ENCODE measurements around the gene MSH6. TPM values are rescaled to one million over a fixed set of nuclear protein-coding genes. Genes with fewer than 3 reads are reported as not detected.

MSH6 gene
- polyA plus RNA-seq (12.6 to 35.4 TPM (median 22.0 TPM) in 3 replicates), polyA minus RNA-seq (7.3 to 33.4 TPM (median 12.2 TPM) in 3 replicates)
- polyA plus RNA-seq (2011; ENCODE audit: low read depth), result 21.0 TPM
- polyA plus RNA-seq (2011; cell fraction: cytosol; rRNA removed), result 9.4 and 17.9 TPM in 2 replicates
- polyA plus RNA-seq (2011; cell fraction: nucleus; rRNA removed), result 22.6 and 26.7 TPM in 2 replicates
- polyA plus RNA-seq (2012; ENCODE audit: low replicate concordance), result 11.0 and 35.4 TPM in 2 replicates
- polyA minus RNA-seq (2011; cell fraction: cytosol; rRNA and poly(A)+ RNA removed), result 9.6 TPM
- 12.5 and 26.1 TPM in 2 replicates for polyA minus RNA-seq (2011; cell fraction: nucleus; rRNA and poly(A)+ RNA removed)

- peak; percentile 26 for DNase-seq (ENCODE audit: low read depth, low spot score)
- dilution Hi-C loops (cut with MboI; ENCODE audit: extremely low pct_ligation_motif_present, low sequenced_read_pairs), result no loop called here
- Histone ChIP-seq H3K4me1 (ENCODE audit: control insufficient read depth, extremely low read depth, insufficient read depth, low read length) (peaks cover 3% of the 10 kb centered on the region), H3K27ac (ENCODE audit: control insufficient read depth, insufficient read depth, low read length) (peak within 1 kb of the TSS; percentile 76), H2AFZ (ENCODE audit: control insufficient read depth, low read length) (peak within 1 kb of the TSS; percentile 96), H3K9me3 (ENCODE audit: control insufficient read depth, low read depth, low read length) (no peaks in the 10 kb centered on the region), H3K79me2 (ENCODE audit: control insufficient read depth, insufficient read depth, low read length) (peaks cover 39% of the 10 kb centered on the region), H3K27me3 (ENCODE audit: control insufficient read depth, extremely low read depth, insufficient read depth, low read length) (no peaks in the 10 kb centered on the region), H4K20me1 (ENCODE audit: control insufficient read depth, extremely low read depth, insufficient read depth, low read length) (no peaks in the 10 kb centered on the region), H3K36me3 (ENCODE audit: control insufficient read depth in 2 of 2, extremely low read depth in 1 of 2, insufficient read depth in 2 of 2, low read length in 2 of 2) (peaks cover 0 to 3% of the 10 kb centered on the region in 2 experiments), H3K9me1 (ENCODE audit: control insufficient read depth, extremely low read depth, insufficient read depth, low read length) (no peaks in the 10 kb centered on the region), H3K4me3 (ENCODE audit: control insufficient read depth in 2 of 3, extremely low read depth in 1 of 3, insufficient read depth in 2 of 3, low read depth in 1 of 3, low read length in 3 of 3) (peak within 1 kb of the TSS; percentile 64 to 82 (median 82)), H3K4me2 (ENCODE audit: control insufficient read depth, extremely low read depth, insufficient read depth, low read depth, low read length) (peak within 1 kb of the TSS; percentile 92), H3K9ac (ENCODE audit: control insufficient read depth, extremely low read depth, insufficient read depth, low read length) (peak within 1 kb of the TSS; percentile 84)
- TF ChIP-seq CTCF (optimal IDR thresholded peaks at IDR 0.05 in 1 of 3, IDR thresholded peaks at IDR 0.05 in 1 of 3, conservative IDR thresholded peaks at IDR 0.05 in 1 of 3; ENCODE audit: extremely low read depth in 1 of 3, insufficient read depth in 2 of 3, low read length in 3 of 3) (no peak), EZH2 (IDR thresholded peaks at IDR 0.05; ENCODE audit: low read length) (no peak)
- FAIRE-seq, result no peak
Observed at GRCh38 chr2:47782671-47783485, at the start of gene MSH6. Gene MSH6, plus strand, starts transcription at chr2:47783145. Its CDS starts 89 bp downstream, at chr2:47783234.

GRCh38 chr2:47735136-47735869 is 47.6 kb upstream of the MSH6 start:
- dilution Hi-C loops (cut with MboI; ENCODE audit: extremely low pct_ligation_motif_present, low sequenced_read_pairs), result no loop called here
- FAIRE-seq, result no peak

More at GRCh38 chr2:47735136-47735869, 47.6 kb upstream of the MSH6 start:
- no peak overlapping the region for H2AFZ ChIP-seq (ENCODE audit: control insufficient read depth, low read length)
- H3K9me3 ChIP-seq (ENCODE audit: control insufficient read depth, low read depth, low read length), result no peaks in the 10 kb centered on the region
- no peak overlapping the region for H3K27ac ChIP-seq (ENCODE audit: control insufficient read depth, insufficient read depth, low read length)
- H4K20me1 ChIP-seq (ENCODE audit: control insufficient read depth, extremely low read depth, insufficient read depth, low read length), result no peaks in the 10 kb centered on the region
- no peak overlapping the region for H3K9ac ChIP-seq (ENCODE audit: control insufficient read depth, extremely low read depth, insufficient read depth, low read length)
- no peaks in the 10 kb centered on the region for H3K27me3 ChIP-seq (ENCODE audit: control insufficient read depth, extremely low read depth, insufficient read depth, low read length)
- no peaks in the 10 kb centered on the region for H3K9me1 ChIP-seq (ENCODE audit: control insufficient read depth, extremely low read depth, insufficient read depth, low read length)
- H3K4me2 ChIP-seq (ENCODE audit: control insufficient read depth, extremely low read depth, insufficient read depth, low read depth, low read length), result no peak overlapping the region
- DNase-seq (ENCODE audit: low read depth, low spot score), result no peak
- H3K4me1 ChIP-seq (ENCODE audit: control insufficient read depth, extremely low read depth, insufficient read depth, low read length), result no peaks in the 10 kb centered on the region
- TF ChIP-seq CTCF (optimal IDR thresholded peaks at IDR 0.05 in 1 of 3, IDR thresholded peaks at IDR 0.05 in 1 of 3, conservative IDR thresholded peaks at IDR 0.05 in 1 of 3; ENCODE audit: extremely low read depth in 1 of 3, insufficient read depth in 2 of 3, low read length in 3 of 3) (no peak), EZH2 (IDR thresholded peaks at IDR 0.05; ENCODE audit: low read length) (no peak)
- H3K36me3 ChIP-seq (ENCODE audit: control insufficient read depth in 2 of 2, extremely low read depth in 1 of 2, insufficient read depth in 2 of 2, low read length in 2 of 2), result no peaks in the 10 kb centered on the region
- no peak overlapping the region for H3K4me3 ChIP-seq (ENCODE audit: control insufficient read depth in 2 of 3, extremely low read depth in 1 of 3, insufficient read depth in 2 of 3, low read depth in 1 of 3, low read length in 3 of 3)
- H3K79me2 ChIP-seq (ENCODE audit: control insufficient read depth, insufficient read depth, low read length), result no peaks in the 10 kb centered on the region
